ENCODE results near the gene PRKN. TPM values are rescaled to one million over a fixed set of nuclear protein-coding genes. Genes with fewer than 3 reads are reported as not detected.

Gene PRKN
- total RNA-seq, 1 experiment from 2014 or later = 2.0 TPM

DNA sequence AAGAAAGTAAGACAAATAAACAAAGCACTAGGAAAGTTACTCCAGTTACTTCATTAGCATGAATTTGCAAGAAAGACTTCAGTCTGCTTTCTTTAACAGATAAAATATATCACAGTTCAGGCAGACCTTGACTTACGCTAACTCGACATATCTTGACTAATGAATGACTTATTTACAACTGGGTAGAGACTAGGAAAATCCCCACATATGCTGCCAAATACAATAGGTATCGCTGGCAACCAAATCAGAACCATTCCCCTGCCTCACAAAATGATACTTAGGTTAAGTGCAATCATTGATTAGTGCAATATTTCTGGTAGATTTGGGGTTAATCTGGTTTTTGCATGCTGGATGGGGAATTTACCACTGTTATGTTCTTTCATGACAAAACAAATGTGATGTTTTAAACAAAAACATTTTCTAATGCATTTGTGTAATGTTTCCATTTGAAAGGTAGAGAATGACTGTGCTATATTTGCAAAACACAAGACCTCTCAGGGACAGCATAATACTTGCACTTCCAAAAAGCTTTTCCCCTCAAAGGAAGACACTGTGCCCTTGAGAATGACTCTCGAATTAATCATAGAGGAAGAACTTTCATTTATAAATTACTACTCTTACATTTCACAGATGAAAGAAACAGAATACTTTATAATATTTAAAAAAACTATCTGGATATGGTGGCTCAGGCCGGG lies 101.6 kb downstream of the PRKN start:
- no peak for DNase-seq
- H3K23ac ChIP-seq (ENCODE audit: insufficient read length, low read depth, low read length) = no peak overlapping the region
- peaks cover 5% of the 10 kb centered on the region; the same call in 1 of the 2 replicates for H3K4me1 ChIP-seq (ENCODE audit: insufficient read depth, low read length)
- Mint-ChIP-seq H3K4me1 (peaks cover 35 to 37% of the 10 kb centered on the region in 2 experiments), H3K36me3 (ENCODE audit: insufficient read depth in 1 of 3, low read depth in 3 of 3) (peaks cover 0 to 4% (median 3%) of the 10 kb centered on the region in 3 experiments; a peak in 2 of 7 replicates), H3K27me3 (ENCODE audit: low read depth) (peaks cover 3% of the 10 kb centered on the region; the same call in 1 of the 2 replicates), H3K27ac (peak overlapping the region in 2 of 3 experiments; percentile 83 to 85; a peak in 5 of 7 replicates), H3K9me3 (no peaks in the 10 kb centered on the region; a peak in 1 of 5 replicates), H3K4me3 (no peak overlapping the region)
- H3K27me3 ChIP-seq (ENCODE audit: insufficient read depth, low read length) = no peaks in the 10 kb centered on the region
- no peak overlapping the region for H4K8ac ChIP-seq (replicated peaks; ENCODE audit: insufficient read length, low read depth, low read length)
- H4K91ac ChIP-seq (ENCODE audit: insufficient read length, low read depth, low read length) = no peak overlapping the region
- H3K4me2 ChIP-seq (ENCODE audit: insufficient read depth, insufficient read length, low read length) = no peak overlapping the region
- H2BK12ac ChIP-seq (ENCODE audit: insufficient read length, low read depth, low read length) = no peak overlapping the region
- H3K9ac ChIP-seq (ENCODE audit: extremely low read depth, insufficient read length, low read length) = no peak overlapping the region
- no peak overlapping the region for H2BK20ac ChIP-seq (ENCODE audit: low read depth, low read length, poor library complexity, severe bottlenecking)
- H3K79me2 ChIP-seq (ENCODE audit: insufficient read depth, low read length) = no peaks in the 10 kb centered on the region
- no peak overlapping the region for H3K14ac ChIP-seq (ENCODE audit: insufficient read depth, low read length)
- no peak overlapping the region for H3T11ph ChIP-seq (ENCODE audit: low read length)
- H2BK5ac ChIP-seq (ENCODE audit: insufficient read length, low read length) = no peak overlapping the region
- WGBS (ENCODE audit: extremely low coverage, insufficient read length, low lambda C conversion rate) = no CpG with 5 or more reads among the region's 5 CpGs
- H3K23me2 ChIP-seq (ENCODE audit: insufficient read length, low read depth, low read length, poor library complexity, severe bottlenecking) = no peaks in the 10 kb centered on the region
- TF ChIP-seq, protein P1, sequence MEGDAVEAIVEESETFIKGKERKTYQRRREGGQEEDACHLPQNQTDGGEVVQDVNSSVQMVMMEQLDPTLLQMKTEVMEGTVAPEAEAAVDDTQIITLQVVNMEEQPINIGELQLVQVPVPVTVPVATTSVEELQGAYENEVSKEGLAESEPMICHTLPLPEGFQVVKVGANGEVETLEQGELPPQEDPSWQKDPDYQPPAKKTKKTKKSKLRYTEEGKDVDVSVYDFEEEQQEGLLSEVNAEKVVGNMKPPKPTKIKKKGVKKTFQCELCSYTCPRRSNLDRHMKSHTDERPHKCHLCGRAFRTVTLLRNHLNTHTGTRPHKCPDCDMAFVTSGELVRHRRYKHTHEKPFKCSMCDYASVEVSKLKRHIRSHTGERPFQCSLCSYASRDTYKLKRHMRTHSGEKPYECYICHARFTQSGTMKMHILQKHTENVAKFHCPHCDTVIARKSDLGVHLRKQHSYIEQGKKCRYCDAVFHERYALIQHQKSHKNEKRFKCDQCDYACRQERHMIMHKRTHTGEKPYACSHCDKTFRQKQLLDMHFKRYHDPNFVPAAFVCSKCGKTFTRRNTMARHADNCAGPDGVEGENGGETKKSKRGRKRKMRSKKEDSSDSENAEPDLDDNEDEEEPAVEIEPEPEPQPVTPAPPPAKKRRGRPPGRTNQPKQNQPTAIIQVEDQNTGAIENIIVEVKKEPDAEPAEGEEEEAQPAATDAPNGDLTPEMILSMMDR (conservative IDR thresholded peaks at IDR 0.05) = no peak
- H3K9me3 ChIP-seq (ENCODE audit: control insufficient read depth, low read depth, low read length) = no peaks in the 10 kb centered on the region
- no peak overlapping the region for H2AK5ac ChIP-seq (ENCODE audit: insufficient read length, low read length)
- no peaks in the 10 kb centered on the region for H3K79me1 ChIP-seq (ENCODE audit: insufficient read depth, low read depth, low read length, poor library complexity, severe bottlenecking)
- H3K18ac ChIP-seq (ENCODE audit: insufficient read length, low read depth, low read length) = no peak overlapping the region
- no peak overlapping the region for H4K5ac ChIP-seq (ENCODE audit: insufficient read length, low read depth, low read length)
- H2BK15ac ChIP-seq (ENCODE audit: low read depth, low read length) = no peak overlapping the region
- H4K20me1 ChIP-seq (ENCODE audit: control insufficient read depth, insufficient read depth, insufficient read length) = no peaks in the 10 kb centered on the region
- H3K4ac ChIP-seq (ENCODE audit: low read depth, low read length) = no peak overlapping the region
- H3K56ac ChIP-seq (ENCODE audit: insufficient read length, low read depth, low read length) = no peak overlapping the region
- H3K27ac ChIP-seq (ENCODE audit: insufficient read length, low read depth, low read length) = peak overlapping the region; percentile 47
- H2AFZ ChIP-seq (ENCODE audit: low read length) = no peak overlapping the region
- H2BK120ac ChIP-seq (ENCODE audit: low read depth, low read length, poor library complexity, severe bottlenecking) = no peak overlapping the region
